ENCODE data around the gene TMEM178B. TPM values are rescaled to one million over a fixed set of nuclear protein-coding genes. Genes with fewer than 3 reads are reported as not detected.

The TMEM178B gene
- total and polyA plus RNA-seq, 2 of the 13 experiments (the other 11 are each of a cell fraction or from before 2014, with no cell fraction given) = 0.01 to 0.02 TPM

DNA sequence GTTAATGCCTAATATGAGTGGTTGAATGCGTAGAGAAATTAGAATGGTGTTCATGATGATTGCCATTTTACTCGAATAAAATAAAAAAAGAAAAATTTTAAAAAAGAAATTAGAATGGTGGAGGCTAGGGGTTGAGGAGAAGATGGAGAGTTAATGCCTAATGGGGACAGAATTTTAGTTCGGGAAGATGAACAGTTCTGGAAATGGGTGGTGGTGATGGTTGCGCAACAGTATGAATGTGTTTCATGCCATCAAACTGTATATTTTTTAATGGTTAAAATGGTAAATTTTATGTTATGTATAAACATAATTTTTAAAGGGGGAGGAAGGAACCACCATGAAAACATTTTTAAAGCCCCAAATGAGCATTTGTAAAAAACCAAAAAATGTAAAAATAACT is 337.3 kb downstream of the TMEM178B start:
- no peak for FAIRE-seq

DNA sequence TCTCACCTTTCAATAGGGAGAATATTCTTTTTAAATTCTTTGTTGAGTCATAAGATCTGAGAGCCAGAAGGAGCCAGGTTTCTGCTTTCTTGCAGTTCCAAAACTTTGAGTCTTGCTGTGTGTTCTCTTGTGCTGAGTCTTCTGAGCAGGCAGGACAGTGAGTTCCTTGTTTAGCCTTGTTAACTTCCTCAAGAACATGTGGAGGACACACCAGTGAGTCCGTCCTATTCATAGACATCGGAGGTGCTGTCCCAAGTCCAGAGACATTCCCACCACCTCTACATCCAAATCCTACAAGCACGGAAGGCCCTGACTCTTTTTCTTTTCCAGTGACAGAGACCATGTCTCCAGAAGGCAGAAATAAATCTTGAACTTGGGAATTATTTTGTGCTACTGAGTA is 342.1 kb downstream of the TMEM178B start:
- FAIRE-seq = no peak
- no peaks in the 10 kb centered on the region for H3K79me2 ChIP-seq (ENCODE audit: insufficient read depth, low read length)
- ATAC-seq = no peak
- TF ChIP-seq MIER2 (CRISPR knock-in tag; IDR thresholded peaks at IDR 0.05) = no peak
- TF ChIP-seq RFXAP (CRISPR knock-in tag; IDR thresholded peaks at IDR 0.05; ENCODE audit: borderline replicate concordance) = no peak
- no peak for TF ChIP-seq ZNF709 (CRISPR knock-in tag; IDR thresholded peaks at IDR 0.05)
- TF ChIP-seq SP4 (CRISPR knock-in tag; IDR thresholded peaks at IDR 0.05) = no peak
- no peak for TF ChIP-seq CBX5 (CRISPR knock-in tag; IDR thresholded peaks at IDR 0.05; ENCODE audit: borderline replicate concordance)
- TF ChIP-seq EED (CRISPR knock-in tag; IDR thresholded peaks at IDR 0.05) = no peak
- TF ChIP-seq, protein P1, sequence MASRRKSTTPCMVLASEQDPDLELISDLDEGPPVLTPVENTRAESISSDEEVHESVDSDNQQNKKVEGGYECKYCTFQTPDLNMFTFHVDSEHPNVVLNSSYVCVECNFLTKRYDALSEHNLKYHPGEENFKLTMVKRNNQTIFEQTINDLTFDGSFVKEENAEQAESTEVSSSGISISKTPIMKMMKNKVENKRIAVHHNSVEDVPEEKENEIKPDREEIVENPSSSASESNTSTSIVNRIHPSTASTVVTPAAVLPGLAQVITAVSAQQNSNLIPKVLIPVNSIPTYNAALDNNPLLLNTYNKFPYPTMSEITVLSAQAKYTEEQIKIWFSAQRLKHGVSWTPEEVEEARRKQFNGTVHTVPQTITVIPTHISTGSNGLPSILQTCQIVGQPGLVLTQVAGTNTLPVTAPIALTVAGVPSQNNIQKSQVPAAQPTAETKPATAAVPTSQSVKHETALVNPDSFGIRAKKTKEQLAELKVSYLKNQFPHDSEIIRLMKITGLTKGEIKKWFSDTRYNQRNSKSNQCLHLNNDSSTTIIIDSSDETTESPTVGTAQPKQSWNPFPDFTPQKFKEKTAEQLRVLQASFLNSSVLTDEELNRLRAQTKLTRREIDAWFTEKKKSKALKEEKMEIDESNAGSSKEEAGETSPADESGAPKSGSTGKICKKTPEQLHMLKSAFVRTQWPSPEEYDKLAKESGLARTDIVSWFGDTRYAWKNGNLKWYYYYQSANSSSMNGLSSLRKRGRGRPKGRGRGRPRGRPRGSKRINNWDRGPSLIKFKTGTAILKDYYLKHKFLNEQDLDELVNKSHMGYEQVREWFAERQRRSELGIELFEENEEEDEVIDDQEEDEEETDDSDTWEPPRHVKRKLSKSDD (CRISPR knock-in tag; IDR thresholded peaks at IDR 0.05; ENCODE audit: low read depth) = no peak
- no peak for TF ChIP-seq ELF3 (CRISPR knock-in tag; IDR thresholded peaks at IDR 0.05)
- no peak for TF ChIP-seq ZNF230 (CRISPR knock-in tag; IDR thresholded peaks at IDR 0.05)
- TF ChIP-seq MXD4 (CRISPR knock-in tag; IDR thresholded peaks at IDR 0.05) = no peak
- in situ Hi-C loops (cut with HindIII; ENCODE audit: extremely low pct_ligation_motif_present, low pct_unique_long_range_greater_than_20kb) (no loop called here), intact Hi-C loops (cut with micrococcal nuclease; ENCODE audit: unreplicated experiment) (no loop called here)
- H3K4me2 ChIP-seq (ENCODE audit: low read depth, low read length) = no peak overlapping the region
- H3K27ac ChIP-seq (ENCODE audit: extremely low read length, insufficient read depth, low read length) = no peak overlapping the region
- no peaks in the 10 kb centered on the region for H3K36me3 ChIP-seq (replicated peaks in 1 of 2; ENCODE audit: control insufficient read depth in 1 of 2, insufficient read depth in 2 of 2, low read length in 2 of 2)
- no peak for DNase-seq (ENCODE audit: low spot score)
- H4K20me1 ChIP-seq (ENCODE audit: insufficient read depth, low read length) = no peaks in the 10 kb centered on the region
- H3K9me3 ChIP-seq (ENCODE audit: low read length) = no peaks in the 10 kb centered on the region
- no peak overlapping the region for H3K9ac ChIP-seq (ENCODE audit: insufficient read depth, low read depth, low read length)
- H3K4me3 ChIP-seq (replicated peaks in 1 of 3; ENCODE audit: insufficient read depth in 1 of 3, low read depth in 2 of 3, low read length in 3 of 3) = no peak overlapping the region
- H3K27me3 ChIP-seq (ENCODE audit: control insufficient read depth in 1 of 2, insufficient read depth in 2 of 2, low read length in 2 of 2) = peaks cover 0 to 7% of the 10 kb centered on the region in 2 experiments; a peak in 2 of 5 replicates
- ChIA-PET CTCF (ENCODE audit: low intra/inter-chr PET ratio, low total read pairs) (no interaction called here), POLR2A (no interaction called here)
- WGBS (ENCODE audit: low lambda C conversion rate) = 7% methylated on average over 3 of the region's 3 CpGs
- no peak overlapping the region for H2AFZ ChIP-seq (ENCODE audit: low read length)
- no TSS peak for BruUV-seq (replicated peaks)
- H3K4me1 ChIP-seq (ENCODE audit: insufficient read depth, low read length) = no peaks in the 10 kb centered on the region

More for the DNA sequence above, 337.3 kb downstream of the TMEM178B start:
- Histone ChIP-seq H2AFZ (ENCODE audit: low read length) (no peak overlapping the region), H3K79me2 (ENCODE audit: insufficient read depth, low read length) (no peaks in the 10 kb centered on the region), H3K36me3 (replicated peaks in 1 of 2; ENCODE audit: control insufficient read depth in 1 of 2, insufficient read depth in 2 of 2, low read length in 2 of 2) (no peaks in the 10 kb centered on the region), H3K4me2 (ENCODE audit: low read depth, low read length) (no peak overlapping the region), H3K27me3 (ENCODE audit: control insufficient read depth in 1 of 2, insufficient read depth in 2 of 2, low read length in 2 of 2) (peaks cover 0 to 13% of the 10 kb centered on the region in 2 experiments; a peak in 2 of 5 replicates), H3K9me3 (ENCODE audit: low read length) (no peaks in the 10 kb centered on the region), H3K4me3 (replicated peaks in 1 of 3; ENCODE audit: insufficient read depth in 1 of 3, low read depth in 2 of 3, low read length in 3 of 3) (no peak overlapping the region), H3K4me1 (ENCODE audit: insufficient read depth, low read length) (no peaks in the 10 kb centered on the region), H3K9ac (ENCODE audit: insufficient read depth, low read depth, low read length) (no peak overlapping the region), H4K20me1 (ENCODE audit: insufficient read depth, low read length) (no peaks in the 10 kb centered on the region), H3K27ac (ENCODE audit: extremely low read length, insufficient read depth, low read length) (no peak overlapping the region)
- intact Hi-C loops (cut with micrococcal nuclease; ENCODE audit: unreplicated experiment) (no loop called here), in situ Hi-C loops (cut with HindIII; ENCODE audit: extremely low pct_ligation_motif_present, low pct_unique_long_range_greater_than_20kb) (no loop called here)
- DNase-seq (ENCODE audit: low spot score) (no peak), ATAC-seq (no peak)
- WGBS (ENCODE audit: low lambda C conversion rate) = 38% methylated on average over 4 of the region's 4 CpGs
- no TSS peak for BruUV-seq (replicated peaks)
- POLR2A ChIA-PET = no interaction called here
- TF ChIP-seq CEBPG (CRISPR knock-in tag; IDR thresholded peaks at IDR 0.05) (peak; percentile 55), DNMT1 (CRISPR knock-in tag; IDR thresholded peaks at IDR 0.05) (no peak), CEBPB (IDR thresholded peaks at IDR 0.05; ENCODE audit: borderline replicate concordance, low read depth, low read length) (peak; percentile 89)
- TF ChIP-seq, protein P2, sequence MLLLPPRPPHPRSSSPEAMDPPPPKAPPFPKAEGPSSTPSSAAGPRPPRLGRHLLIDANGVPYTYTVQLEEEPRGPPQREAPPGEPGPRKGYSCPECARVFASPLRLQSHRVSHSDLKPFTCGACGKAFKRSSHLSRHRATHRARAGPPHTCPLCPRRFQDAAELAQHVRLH (CRISPR knock-in tag; IDR thresholded peaks at IDR 0.05; ENCODE audit: borderline replicate concordance, low read depth) = no peak
- TF ChIP-seq, protein P3, sequence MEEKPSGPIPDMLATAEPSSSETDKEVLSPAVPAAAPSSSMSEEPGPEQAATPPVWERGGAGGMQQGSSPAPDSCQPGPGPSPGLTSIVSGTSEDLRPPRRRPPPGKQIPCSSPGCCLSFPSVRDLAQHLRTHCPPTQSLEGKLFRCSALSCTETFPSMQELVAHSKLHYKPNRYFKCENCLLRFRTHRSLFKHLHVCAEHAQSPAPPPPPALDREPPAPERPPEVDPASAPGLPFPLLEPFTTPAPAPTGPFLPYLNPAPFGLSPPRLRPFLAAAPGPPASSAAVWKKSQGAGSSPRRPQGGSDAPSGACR (CRISPR knock-in tag; IDR thresholded peaks at IDR 0.05) = no peak
- CTCF ChIA-PET (ENCODE audit: low intra/inter-chr PET ratio, low total read pairs) = no interaction called here

Measured in HepG2 (cell line).